GM21825 (cell line): ENCODE data around the gene TPO.
"Not testable (repeated sequence)": the region's sequence is repeated elsewhere in the genome, so short reads cannot be mapped to it uniquely, and the experiment has no call there.

Source experiments
- ATAC-seq: cut with Tn5 transposase; IDR thresholded peaks from one replicate; pipeline ENCODE4 v1.9.1; 2021; ENCODE audit warnings: mild to moderate bottlenecking, moderate library complexity; ENCODE audit not compliant: unreplicated experiment

TPO gene

GRCh38 chr2:1499033-1499795, 86.0 kb downstream of the TPO start:
- ATAC-seq: no peak

GRCh38 chr2:1501038-1501851, 88.0 kb downstream of the TPO start:
- no peak for ATAC-seq

- ATAC-seq: no peak
Observed at GRCh38 chr2:1501991-1502390, 88.7 kb downstream of the TPO start.

- ATAC-seq: no peak
Observed at GRCh38 chr2:1502891-1503304, 89.6 kb downstream of the TPO start.

GRCh38 chr2:1503471-1504310, 90.4 kb downstream of the TPO start:
- ATAC-seq: no peak

- no peak for ATAC-seq
Observed at GRCh38 chr2:1504311-1504750, 91.1 kb downstream of the TPO start.

- no peak for ATAC-seq
Observed at GRCh38 chr2:1505031-1505441, 91.8 kb downstream of the TPO start.

- ATAC-seq: no peak
Observed at GRCh38 chr2:1509271-1510065, 96.2 kb downstream of the TPO start.

GRCh38 chr2:1510176-1510575, 96.9 kb downstream of the TPO start:
- no peak for ATAC-seq

GRCh38 chr2:1511455-1511854, 98.2 kb downstream of the TPO start:
- no peak for ATAC-seq

- ATAC-seq: no peak
Observed at GRCh38 chr2:1512321-1513289, 99.3 kb downstream of the TPO start.

GRCh38 chr2:1514391-1515072, 101.3 kb downstream of the TPO start:
- ATAC-seq: no peak

- no peak for ATAC-seq
Observed at GRCh38 chr2:1515073-1515430, 101.8 kb downstream of the TPO start.

- no peak for ATAC-seq
Observed at GRCh38 chr2:1515986-1516797, 102.9 kb downstream of the TPO start.

GRCh38 chr2:1516798-1517060, 103.5 kb downstream of the TPO start:
- ATAC-seq: no peak

GRCh38 chr2:1517291-1517690, 104.0 kb downstream of the TPO start:
- not testable (repeated sequence) for ATAC-seq

- no peak for ATAC-seq
Observed at GRCh38 chr2:1517786-1518185, 104.5 kb downstream of the TPO start.

- no peak for ATAC-seq
Observed at GRCh38 chr2:1518331-1518803, 105.1 kb downstream of the TPO start.
